ENCODE measurements around the gene TEKT1. TPM values are rescaled to one million over a fixed set of nuclear protein-coding genes. Genes with fewer than 3 reads are reported as not detected.

The TEKT1 gene
- total RNA-seq, 1 experiment from 2014 or later = not detected

DNA sequence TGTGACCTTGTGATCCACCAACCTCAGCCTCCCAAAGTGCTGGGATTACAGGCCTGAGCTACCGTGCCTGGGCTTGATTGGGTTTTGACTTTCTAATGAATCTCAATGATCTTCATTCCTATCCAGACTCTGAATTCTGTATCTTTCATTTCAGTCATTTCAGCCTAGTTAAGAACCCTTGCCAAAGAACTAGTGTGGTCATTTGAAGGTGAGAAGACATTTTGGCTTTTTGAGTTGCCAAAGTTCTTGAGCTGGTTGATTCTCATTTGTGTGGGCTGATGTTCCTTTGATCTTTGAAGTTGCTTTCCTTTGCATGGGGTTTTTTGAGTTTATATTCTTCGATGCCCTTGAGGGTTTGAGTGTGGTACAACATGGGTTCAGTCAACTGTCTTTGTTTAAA is 30.6 kb upstream of the TEKT1 start:
- DNase-seq (ENCODE audit: unreplicated experiment) = no peak
- ChIA-PET CTCF (interaction anchor here (0.7 to 2.2 kb wide), 3 partner anchors 9 to 286 kb away, joined by 3 to 7 read pairs (median 6); no protein-coding TSS in a partner anchor), POLR2A (interaction anchor here (0.6 to 2.6 kb wide), 3 partner anchors 9 to 161 kb away, joined by 3 to 13 read pairs (median 3); no protein-coding TSS in a partner anchor)
- intact Hi-C loops (cut with micrococcal nuclease) = no loop called here
- Mint-ChIP-seq H3K4me1 (ENCODE audit: insufficient read depth, unreplicated experiment) (peaks cover 8% of the 10 kb centered on the region), H3K4me3 (ENCODE audit: unreplicated experiment) (no peak overlapping the region), H3K27me3 (ENCODE audit: insufficient read depth, unreplicated experiment) (no peaks in the 10 kb centered on the region), H3K36me3 (ENCODE audit: insufficient read depth, unreplicated experiment) (peaks cover 14% of the 10 kb centered on the region), H3K9me3 (ENCODE audit: unreplicated experiment) (no peaks in the 10 kb centered on the region), H3K27ac (ENCODE audit: low read depth, unreplicated experiment) (no peak overlapping the region)
- TF ChIP-seq, protein P1, sequence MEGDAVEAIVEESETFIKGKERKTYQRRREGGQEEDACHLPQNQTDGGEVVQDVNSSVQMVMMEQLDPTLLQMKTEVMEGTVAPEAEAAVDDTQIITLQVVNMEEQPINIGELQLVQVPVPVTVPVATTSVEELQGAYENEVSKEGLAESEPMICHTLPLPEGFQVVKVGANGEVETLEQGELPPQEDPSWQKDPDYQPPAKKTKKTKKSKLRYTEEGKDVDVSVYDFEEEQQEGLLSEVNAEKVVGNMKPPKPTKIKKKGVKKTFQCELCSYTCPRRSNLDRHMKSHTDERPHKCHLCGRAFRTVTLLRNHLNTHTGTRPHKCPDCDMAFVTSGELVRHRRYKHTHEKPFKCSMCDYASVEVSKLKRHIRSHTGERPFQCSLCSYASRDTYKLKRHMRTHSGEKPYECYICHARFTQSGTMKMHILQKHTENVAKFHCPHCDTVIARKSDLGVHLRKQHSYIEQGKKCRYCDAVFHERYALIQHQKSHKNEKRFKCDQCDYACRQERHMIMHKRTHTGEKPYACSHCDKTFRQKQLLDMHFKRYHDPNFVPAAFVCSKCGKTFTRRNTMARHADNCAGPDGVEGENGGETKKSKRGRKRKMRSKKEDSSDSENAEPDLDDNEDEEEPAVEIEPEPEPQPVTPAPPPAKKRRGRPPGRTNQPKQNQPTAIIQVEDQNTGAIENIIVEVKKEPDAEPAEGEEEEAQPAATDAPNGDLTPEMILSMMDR (IDR thresholded peaks at IDR 0.05; ENCODE audit: unreplicated experiment) = no peak
- BruUV-seq (replicated peaks) = no TSS peak

GRCh38 chr17:6857904-6858303 is 26.4 kb upstream of the TEKT1 start:
- Mint-ChIP-seq H3K4me3 (ENCODE audit: unreplicated experiment) (no peak overlapping the region), H3K4me1 (ENCODE audit: insufficient read depth, unreplicated experiment) (peaks cover 21% of the 10 kb centered on the region), H3K36me3 (ENCODE audit: insufficient read depth, unreplicated experiment) (peaks cover 18% of the 10 kb centered on the region), H3K27me3 (ENCODE audit: insufficient read depth, unreplicated experiment) (no peaks in the 10 kb centered on the region), H3K27ac (ENCODE audit: low read depth, unreplicated experiment) (no peak overlapping the region), H3K9me3 (ENCODE audit: unreplicated experiment) (no peaks in the 10 kb centered on the region)
- DNase-seq (ENCODE audit: unreplicated experiment) = no peak
- no TSS peak for BruUV-seq (replicated peaks)
- CTCF ChIA-PET = interaction anchor here (1.4 kb wide), 1 partner anchor 14 kb away, joined by 5 read pairs; no protein-coding TSS in a partner anchor
- POLR2A ChIA-PET = no interaction called here
- intact Hi-C loops (cut with micrococcal nuclease) = no loop called here
- TF ChIP-seq, protein P1 (IDR thresholded peaks at IDR 0.05; ENCODE audit: unreplicated experiment) = no peak

DNA sequence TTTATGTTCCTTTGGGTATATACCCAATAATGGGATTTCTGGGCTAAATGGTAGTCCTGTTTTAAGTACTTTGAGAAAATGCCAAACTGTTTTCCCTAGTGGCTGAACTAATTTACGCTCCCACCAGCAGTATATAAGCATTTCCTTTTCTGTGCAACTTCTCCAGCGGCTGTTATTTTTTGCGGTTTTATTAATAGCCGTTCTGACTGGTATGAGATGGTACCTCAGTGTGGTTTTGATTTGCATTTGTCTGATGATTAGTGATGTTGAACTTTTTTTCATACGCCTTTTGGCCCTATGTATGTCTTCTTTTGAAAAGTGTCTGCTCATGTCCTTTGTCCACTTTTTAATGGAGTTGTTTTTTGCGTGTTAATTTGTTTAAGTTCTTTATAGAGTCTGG is 25.8 kb upstream of the TEKT1 start:
- DNase-seq (ENCODE audit: unreplicated experiment) = no peak
- Mint-ChIP-seq H3K27me3 (ENCODE audit: insufficient read depth, unreplicated experiment) (no peaks in the 10 kb centered on the region), H3K36me3 (ENCODE audit: insufficient read depth, unreplicated experiment) (peaks cover 12% of the 10 kb centered on the region), H3K9me3 (ENCODE audit: unreplicated experiment) (no peaks in the 10 kb centered on the region), H3K4me3 (ENCODE audit: unreplicated experiment) (no peak overlapping the region), H3K27ac (ENCODE audit: low read depth, unreplicated experiment) (no peak overlapping the region), H3K4me1 (ENCODE audit: insufficient read depth, unreplicated experiment) (peaks cover 16% of the 10 kb centered on the region)
- ChIA-PET POLR2A (no interaction called here), CTCF (no interaction called here)
- BruUV-seq (replicated peaks) = no TSS peak
- intact Hi-C loops (cut with micrococcal nuclease) = no loop called here
- TF ChIP-seq, protein P1 (IDR thresholded peaks at IDR 0.05; ENCODE audit: unreplicated experiment) = no peak

- intact Hi-C loops (cut with micrococcal nuclease) = no loop called here
- H3K36me3 Mint-ChIP-seq (ENCODE audit: insufficient read depth, unreplicated experiment) = peaks cover 10% of the 10 kb centered on the region
These were observed 24.5 kb upstream of the TEKT1 start for GRCh38 chr17:6856051-6856450.

More at GRCh38 chr17:6856051-6856450, 24.5 kb upstream of the TEKT1 start:
- Mint-ChIP-seq H3K4me1 (ENCODE audit: insufficient read depth, unreplicated experiment) (peaks cover 14% of the 10 kb centered on the region), H3K27me3 (ENCODE audit: insufficient read depth, unreplicated experiment) (no peaks in the 10 kb centered on the region), H3K4me3 (ENCODE audit: unreplicated experiment) (no peak overlapping the region), H3K9me3 (ENCODE audit: unreplicated experiment) (no peaks in the 10 kb centered on the region), H3K27ac (ENCODE audit: low read depth, unreplicated experiment) (no peak overlapping the region)
- TF ChIP-seq, protein P1 (IDR thresholded peaks at IDR 0.05; ENCODE audit: unreplicated experiment) = no peak
- no TSS peak for BruUV-seq (replicated peaks)
- ChIA-PET CTCF (interaction anchor here (1.2 to 1.3 kb wide), 2 partner anchors 12 to 166 kb away, joined by 3 to 5 read pairs; no protein-coding TSS in a partner anchor), POLR2A (interaction anchor here (0.7 to 3.1 kb wide), 4 partner anchors 12 to 199 kb away, joined by 3 to 35 read pairs (median 8); no protein-coding TSS in a partner anchor)
- DNase-seq (ENCODE audit: unreplicated experiment) = no peak
